Lower lobe of right lung (tissue), 2 donors: ENCODE results near the gene NEDD4. TPM values are rescaled to one million over a fixed set of nuclear protein-coding genes. Genes with fewer than 3 reads are reported as not detected.
A peak's percentile ranks its signal among the peaks of the same experiment; 100 is the strongest.
"Not testable (repeated sequence)": the region's sequence is repeated elsewhere in the genome, so short reads cannot be mapped to it uniquely, and the experiment has no call there.

ENCODE experiments used
- ATAC-seq, 2 donors: fragments of 200-7000 bp; cut with Tn5 transposase; one replicate each; pipeline ENCODE4 v1.9.1; 2020 to 2022; ENCODE audit warnings: mild to moderate bottlenecking in 2 of 2, moderate library complexity in 2 of 2
- DNase-seq: peaks from one replicate; pipeline ENCODE4 v3.0.0-alpha.2; 2020
- H3K27ac ChIP-seq: fragments of 200-600 bp; one replicate; pipeline ENCODE4 v1.8.0; 2022
- H3K27me3 ChIP-seq: fragments of 200-600 bp; one replicate; pipeline ENCODE4 v1.8.0; 2022; ENCODE audit warnings: low read depth
- H3K36me3 ChIP-seq: fragments of 200-600 bp; one replicate; pipeline ENCODE4 v1.8.0; 2022; ENCODE audit warnings: mild to moderate bottlenecking
- H3K4me1 ChIP-seq: fragments of 200-600 bp; one replicate; pipeline ENCODE4 v1.8.0; 2022
- H3K4me3 ChIP-seq: fragments of 200-600 bp; one replicate; pipeline ENCODE4 v1.8.0; 2022; ENCODE audit warnings: mild to moderate bottlenecking
- H3K9me3 ChIP-seq: fragments of 200-600 bp; one replicate; pipeline ENCODE4 v1.8.0; 2022
- intact Hi-C: fragments of 100-400 bp; cut with DNase I; formaldehyde crosslinking; loops from one replicate; pipeline ENCODE4 v1.11.0; 2022
- total RNA-seq: library from RNA; stranded (reverse); fragmentation: NEBNext Ultra II Directional; extraction: Animal tissue kit (Norgen Biotek cat#: 25700); gene quantifications from one replicate; pipeline ENCODE4 v1.2.1, GENCODE V29; 2021
- TF ChIP-seq, protein P1 (sequence below): fragments of 200-600 bp; IDR thresholded peaks from one replicate; pipeline ENCODE4 v1.8.0; 2022; ENCODE audit warnings: antibody characterized with exemption, mild to moderate bottlenecking
- donor health status: DM: no; HTN: yes; CAD: no; lungs with severe emphysema.

NEDD4 gene
- total RNA-seq, 1 donor from 2014 or later: 16.5 TPM

DNA sequence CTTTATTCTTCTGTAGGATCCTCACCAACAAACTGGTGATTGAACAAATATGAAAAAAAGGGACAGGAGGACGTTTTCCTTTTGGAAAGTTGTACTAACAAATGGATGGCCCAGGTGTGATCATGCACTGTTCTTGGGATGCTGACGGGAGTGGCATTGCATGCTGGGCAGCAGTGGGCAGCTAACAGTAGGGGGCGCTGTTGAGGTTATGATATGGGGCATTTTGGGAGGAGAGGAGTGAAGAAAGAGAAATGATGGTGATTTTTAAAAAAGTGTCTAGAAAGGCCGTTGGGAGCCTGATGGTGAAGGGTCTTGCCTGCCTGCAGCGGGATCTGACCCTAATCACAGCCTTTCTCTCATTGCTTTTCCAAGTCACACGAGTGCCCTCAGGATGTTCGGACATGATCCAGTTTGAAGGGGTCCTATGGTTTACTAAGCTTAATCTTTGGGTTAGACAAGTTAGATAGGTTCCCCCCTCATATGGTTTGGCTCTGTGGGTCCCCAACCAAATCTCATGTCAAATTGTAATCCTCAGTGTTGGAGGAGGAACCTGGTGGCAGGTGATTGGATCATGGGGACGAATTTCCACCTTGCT lies 204.2 kb downstream of the NEDD4 start:
- Histone ChIP-seq H3K4me3 (no peak overlapping the region), H3K27me3 (no peaks in the 10 kb centered on the region), H3K9me3 (no peaks in the 10 kb centered on the region), H3K4me1 (peaks cover 4% of the 10 kb centered on the region), H3K27ac (no peak overlapping the region), H3K36me3 (no peaks in the 10 kb centered on the region)
- DNase-seq (no peak), ATAC-seq (no peak)
- TF ChIP-seq, protein P1, sequence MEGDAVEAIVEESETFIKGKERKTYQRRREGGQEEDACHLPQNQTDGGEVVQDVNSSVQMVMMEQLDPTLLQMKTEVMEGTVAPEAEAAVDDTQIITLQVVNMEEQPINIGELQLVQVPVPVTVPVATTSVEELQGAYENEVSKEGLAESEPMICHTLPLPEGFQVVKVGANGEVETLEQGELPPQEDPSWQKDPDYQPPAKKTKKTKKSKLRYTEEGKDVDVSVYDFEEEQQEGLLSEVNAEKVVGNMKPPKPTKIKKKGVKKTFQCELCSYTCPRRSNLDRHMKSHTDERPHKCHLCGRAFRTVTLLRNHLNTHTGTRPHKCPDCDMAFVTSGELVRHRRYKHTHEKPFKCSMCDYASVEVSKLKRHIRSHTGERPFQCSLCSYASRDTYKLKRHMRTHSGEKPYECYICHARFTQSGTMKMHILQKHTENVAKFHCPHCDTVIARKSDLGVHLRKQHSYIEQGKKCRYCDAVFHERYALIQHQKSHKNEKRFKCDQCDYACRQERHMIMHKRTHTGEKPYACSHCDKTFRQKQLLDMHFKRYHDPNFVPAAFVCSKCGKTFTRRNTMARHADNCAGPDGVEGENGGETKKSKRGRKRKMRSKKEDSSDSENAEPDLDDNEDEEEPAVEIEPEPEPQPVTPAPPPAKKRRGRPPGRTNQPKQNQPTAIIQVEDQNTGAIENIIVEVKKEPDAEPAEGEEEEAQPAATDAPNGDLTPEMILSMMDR: peak; percentile 55
- intact Hi-C loops: no loop called here

DNA sequence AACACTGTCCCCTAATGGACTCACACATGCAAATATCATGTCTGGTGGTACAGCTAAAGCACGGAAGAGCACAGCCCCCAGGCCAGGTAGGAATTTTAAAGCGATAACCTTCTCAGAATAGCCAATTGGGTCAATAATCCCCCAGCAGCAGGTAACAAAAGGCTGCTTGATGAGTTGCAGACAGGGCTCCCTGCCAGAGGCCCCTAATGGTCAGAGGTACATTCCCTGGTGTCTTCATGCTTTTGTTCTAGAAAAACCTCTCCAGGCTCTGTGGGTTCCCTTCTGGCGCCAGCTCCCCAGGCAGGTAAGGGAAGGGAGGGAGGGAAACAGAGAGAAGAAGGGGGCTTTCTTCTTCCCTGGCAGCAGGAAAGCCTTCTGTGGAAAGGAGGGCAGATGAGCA lies 207.1 kb downstream of the NEDD4 start:
- intact Hi-C loops: no loop called here

DNA sequence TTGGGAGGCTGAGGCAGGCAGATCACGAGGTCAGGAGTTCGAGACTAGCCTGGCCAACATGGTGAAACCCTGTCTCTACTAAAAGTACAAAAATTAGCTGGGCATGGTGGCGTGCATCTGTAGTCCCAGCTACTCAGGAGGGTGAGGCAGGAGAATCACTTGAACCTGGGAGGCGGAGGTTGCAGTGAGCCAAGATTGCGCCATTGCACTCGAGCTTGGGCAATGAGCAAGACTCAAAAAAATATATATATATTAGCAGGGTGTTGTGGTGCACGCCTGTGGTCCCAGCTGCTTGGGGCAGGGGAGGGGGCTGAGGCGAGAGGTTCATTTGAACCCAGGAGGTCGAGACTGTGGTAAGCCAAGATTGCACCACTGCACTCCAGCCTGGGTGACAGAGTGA lies 207.8 kb downstream of the NEDD4 start:
- H3K27ac ChIP-seq, H3K4me3 ChIP-seq, H3K27me3 ChIP-seq, ATAC-seq, H3K36me3 ChIP-seq, intact Hi-C loops, H3K9me3 ChIP-seq, H3K4me1 ChIP-seq, DNase-seq: not testable (repeated sequence)

More for the DNA sequence above, 207.1 kb downstream of the NEDD4 start:
- ATAC-seq (no peak), DNase-seq (no peak)
- no peaks in the 10 kb centered on the region for H3K9me3 ChIP-seq
- H3K4me1 ChIP-seq: no peaks in the 10 kb centered on the region
- H3K27me3 ChIP-seq: no peaks in the 10 kb centered on the region
- TF ChIP-seq, protein P1: no peak
- no peaks in the 10 kb centered on the region for H3K36me3 ChIP-seq
- no peak overlapping the region for H3K4me3 ChIP-seq
- H3K27ac ChIP-seq: no peak overlapping the region

DNA sequence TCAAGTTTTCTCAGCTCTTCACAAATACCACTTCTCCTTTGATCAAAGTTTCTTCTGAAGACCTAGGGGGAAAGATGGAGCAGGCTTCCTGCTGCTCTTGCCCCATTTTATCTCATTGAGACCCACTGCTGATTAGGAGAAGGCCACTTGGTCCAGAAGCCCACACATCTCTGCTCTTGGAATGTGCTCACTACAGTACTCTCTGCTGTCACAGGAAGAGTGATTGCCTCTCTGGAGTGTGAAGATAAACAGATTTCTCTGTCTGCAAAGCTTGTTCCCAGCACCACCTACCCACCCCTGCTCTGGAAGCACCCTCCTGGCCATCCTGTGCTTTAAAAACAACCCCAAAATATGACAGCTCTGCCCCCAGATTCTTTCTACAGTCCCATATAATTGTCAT lies 209.1 kb downstream of the NEDD4 start:
- TF ChIP-seq, protein P1: no peak
- H3K9me3 ChIP-seq: no peaks in the 10 kb centered on the region
- H3K4me1 ChIP-seq: no peaks in the 10 kb centered on the region
- ATAC-seq (no peak), DNase-seq (no peak)
- H3K36me3 ChIP-seq: no peaks in the 10 kb centered on the region
- H3K27me3 ChIP-seq: no peaks in the 10 kb centered on the region
- intact Hi-C loops: no loop called here
- no peak overlapping the region for H3K4me3 ChIP-seq
- no peak overlapping the region for H3K27ac ChIP-seq

DNA sequence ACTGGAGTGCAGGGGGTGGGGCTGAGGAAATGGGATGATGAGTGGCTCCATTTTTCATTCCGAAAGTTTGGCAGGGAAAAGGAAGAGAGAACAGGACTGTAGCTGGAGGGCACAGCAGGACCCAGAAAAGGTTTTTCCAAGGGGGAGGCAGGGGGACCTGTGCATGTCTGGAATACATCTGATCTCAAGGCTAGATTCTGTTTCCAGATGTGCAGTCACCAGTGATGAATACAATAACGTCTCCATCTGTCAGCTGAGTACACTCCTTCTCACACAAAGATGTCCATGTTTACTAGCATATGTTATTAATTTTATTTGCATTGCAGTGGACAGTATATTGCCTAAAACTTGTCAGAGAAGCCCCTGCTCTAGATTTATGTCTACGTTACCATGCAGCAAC lies 210.5 kb downstream of the NEDD4 start:
- Histone ChIP-seq H3K9me3 (no peaks in the 10 kb centered on the region), H3K27me3 (no peaks in the 10 kb centered on the region), H3K4me1 (no peaks in the 10 kb centered on the region), H3K27ac (no peak overlapping the region), H3K36me3 (no peaks in the 10 kb centered on the region), H3K4me3 (no peak overlapping the region)
- TF ChIP-seq, protein P1: no peak
- DNase-seq (no peak), ATAC-seq (no peak)
- intact Hi-C loops: no loop called here

DNA sequence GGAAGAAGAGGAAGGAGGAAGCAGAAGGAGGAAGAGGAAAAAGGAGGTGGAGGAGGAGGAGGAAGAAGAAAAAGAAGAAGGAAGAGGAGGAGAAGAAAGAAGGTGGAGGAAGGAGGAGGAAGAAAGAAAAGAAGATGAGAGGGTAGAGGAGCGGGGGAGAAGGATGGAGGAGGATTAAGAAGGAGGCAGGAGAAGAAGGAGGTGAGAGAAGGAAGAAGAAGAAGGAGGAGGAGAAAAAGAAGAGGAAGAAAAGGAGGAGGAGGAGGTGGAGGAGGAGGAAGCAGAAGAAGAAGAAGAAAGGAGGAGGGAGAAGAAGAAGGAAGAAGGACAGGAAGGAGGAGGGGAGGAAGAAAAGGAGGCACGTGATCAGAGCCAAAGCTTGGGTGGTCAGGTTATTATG lies 213.1 kb downstream of the NEDD4 start:
- Histone ChIP-seq H3K27me3 (no peaks in the 10 kb centered on the region), H3K36me3 (no peaks in the 10 kb centered on the region), H3K27ac (no peak overlapping the region), H3K9me3 (no peaks in the 10 kb centered on the region), H3K4me3 (no peak overlapping the region), H3K4me1 (no peaks in the 10 kb centered on the region)
- ATAC-seq: no peak
- intact Hi-C loops: no loop called here
- no peak for DNase-seq
- TF ChIP-seq, protein P1: no peak
